ENCODE results near the gene GRB14. TPM values are rescaled to one million over a fixed set of nuclear protein-coding genes. Genes with fewer than 3 reads are reported as not detected.

Gene GRB14
- total RNA-seq, 1 experiment from 2014 or later: 6.3 TPM

GRCh38 chr2:164664070-164664469 is 42.8 kb upstream of the GRB14 start:
- H3K4me3 ChIP-seq (replicated peaks in 1 of 2; ENCODE audit: low read depth in 1 of 2, low read length in 2 of 2): no peak overlapping the region
- no peaks in the 10 kb centered on the region for H3K36me3 ChIP-seq (ENCODE audit: control insufficient read depth in 1 of 2, insufficient read depth in 2 of 2, low read length in 2 of 2)
- H3K27ac ChIP-seq (ENCODE audit: low read depth, low read length): no peak overlapping the region
- ChIA-PET POLR2A (no interaction called here), CTCF (no interaction called here), RAD21 (ENCODE audit: low non-redundant PET in 1 of 2, low total read pairs in 2 of 2, uncharacterized antibody in 2 of 2, unreplicated experiment in 2 of 2) (no interaction called here)
- H3K9ac ChIP-seq (ENCODE audit: low read length): no peak overlapping the region
- no peak overlapping the region for H3K4me2 ChIP-seq (ENCODE audit: low read length)
- TF ChIP-seq ZBTB33 (IDR thresholded peaks at IDR 0.05; ENCODE audit: extremely low read depth, insufficient replicate concordance, low read length) (no peak), FOSL1 (IDR thresholded peaks at IDR 0.05; ENCODE audit: low read depth) (no peak), EZH2phosphoT487 (IDR thresholded peaks at IDR 0.05; ENCODE audit: borderline replicate concordance) (no peak), MAX (IDR thresholded peaks at IDR 0.05) (no peak), POLR2AphosphoS5 (IDR thresholded peaks at IDR 0.05; ENCODE audit: low read depth, low read length) (no peak)
- ATAC-seq (no peak), DNase-seq (ENCODE audit: low read depth, low spot score) (no peak)
- H2AFZ ChIP-seq (ENCODE audit: low read depth, low read length, poor library complexity, severe bottlenecking): no peak overlapping the region
- no TSS peak for BruUV-seq (replicated peaks)
- no peaks in the 10 kb centered on the region for H3K4me1 ChIP-seq (ENCODE audit: control insufficient read depth in 1 of 2, insufficient read depth in 2 of 2, low read length in 2 of 2)
- H3K27me3 ChIP-seq (ENCODE audit: insufficient read depth, low read length): no peaks in the 10 kb centered on the region
- H4K20me1 ChIP-seq (ENCODE audit: insufficient read depth): no peaks in the 10 kb centered on the region
- H3K9me3 ChIP-seq (ENCODE audit: control insufficient read depth in 1 of 2, insufficient read depth in 1 of 2, low read depth in 1 of 2, low read length in 2 of 2): no peaks in the 10 kb centered on the region
- no peaks in the 10 kb centered on the region for H3K79me2 ChIP-seq (ENCODE audit: insufficient read depth, low read length)
- no peaks in the 10 kb centered on the region for H3K9me2 ChIP-seq (ENCODE audit: insufficient read depth)
- intact Hi-C loops (cut with micrococcal nuclease): no loop called here

GRCh38 chr2:164662868-164663631 is 41.8 kb upstream of the GRB14 start:
- no peaks in the 10 kb centered on the region for H3K36me3 ChIP-seq (ENCODE audit: control insufficient read depth in 1 of 2, insufficient read depth in 2 of 2, low read length in 2 of 2)
- H3K4me1 ChIP-seq (ENCODE audit: control insufficient read depth in 1 of 2, insufficient read depth in 2 of 2, low read length in 2 of 2): no peaks in the 10 kb centered on the region
- intact Hi-C loops (cut with micrococcal nuclease): no loop called here
- ChIA-PET POLR2A (no interaction called here), RAD21 (ENCODE audit: low non-redundant PET in 1 of 2, low total read pairs in 2 of 2, uncharacterized antibody in 2 of 2, unreplicated experiment in 2 of 2) (no interaction called here), CTCF (no interaction called here)
- no peaks in the 10 kb centered on the region for H3K27me3 ChIP-seq (ENCODE audit: insufficient read depth, low read length)
- ATAC-seq: no peak
- H3K9me3 ChIP-seq (ENCODE audit: control insufficient read depth in 1 of 2, insufficient read depth in 1 of 2, low read depth in 1 of 2, low read length in 2 of 2): no peaks in the 10 kb centered on the region
- H3K9ac ChIP-seq (ENCODE audit: low read length): no peak overlapping the region
- no peak overlapping the region for H3K27ac ChIP-seq (ENCODE audit: low read depth, low read length)
- H3K4me2 ChIP-seq (ENCODE audit: low read length): no peak overlapping the region
- H3K9me2 ChIP-seq (ENCODE audit: insufficient read depth): no peaks in the 10 kb centered on the region
- no peaks in the 10 kb centered on the region for H4K20me1 ChIP-seq (ENCODE audit: insufficient read depth)
- no peak overlapping the region for H3K4me3 ChIP-seq (replicated peaks in 1 of 2; ENCODE audit: low read depth in 1 of 2, low read length in 2 of 2)
- H3K79me2 ChIP-seq (ENCODE audit: insufficient read depth, low read length): no peaks in the 10 kb centered on the region
- no peak overlapping the region for H2AFZ ChIP-seq (ENCODE audit: low read depth, low read length, poor library complexity, severe bottlenecking)
- BruUV-seq (replicated peaks): no TSS peak
- DNase-seq (ENCODE audit: low read depth, low spot score): no peak
- TF ChIP-seq POLR2AphosphoS5 (IDR thresholded peaks at IDR 0.05; ENCODE audit: low read depth, low read length) (no peak), TCF7L2 (IDR thresholded peaks at IDR 0.05; ENCODE audit: borderline replicate concordance, extremely low read depth, insufficient read depth, insufficient read length) (no peak), EZH2 (IDR thresholded peaks at IDR 0.05) (no peak), REST (IDR thresholded peaks at IDR 0.05; ENCODE audit: low read depth) (no peak), FOSL1 (IDR thresholded peaks at IDR 0.05; ENCODE audit: low read depth) (no peak), SP1 (IDR thresholded peaks at IDR 0.05; ENCODE audit: low read depth) (no peak), ZBTB33 (IDR thresholded peaks at IDR 0.05; ENCODE audit: extremely low read depth, insufficient replicate concordance, low read length) (no peak), ELF1 (IDR thresholded peaks at IDR 0.05; ENCODE audit: borderline replicate concordance, low read depth) (no peak)

Data from HCT116 (cell line).